NCI-H510A (cell line): Measurements from ENCODE around the gene RASSF8.
"Not testable (repeated sequence)": the region's sequence is repeated elsewhere in the genome, so short reads cannot be mapped to it uniquely, and the experiment has no call there.

Experiments
- DNase-seq: peaks from one replicate; lab custom pipeline; 2025; lab: John Stamatoyannopoulos, UW

RASSF8 gene

DNA sequence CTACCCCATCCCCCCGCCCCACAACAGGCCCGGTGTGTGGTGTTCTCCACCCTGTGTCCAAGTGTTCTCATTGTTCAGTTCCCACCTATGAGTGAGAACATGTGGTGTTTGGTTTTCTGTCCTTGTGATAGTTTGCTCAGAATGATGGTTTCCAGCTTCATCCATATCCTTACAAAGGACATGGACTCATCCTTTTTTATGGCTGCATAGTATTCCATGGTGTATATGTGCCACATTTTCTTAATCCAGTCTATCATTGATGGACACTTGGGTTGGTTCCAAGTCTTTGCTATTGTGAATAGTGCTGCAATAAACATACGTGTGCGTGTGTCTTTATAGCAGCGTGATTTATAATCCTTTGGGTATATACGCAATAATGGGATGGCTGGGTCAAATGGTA, 98.8 kb downstream of the RASSF8 start:
- not testable (repeated sequence) for DNase-seq

DNA sequence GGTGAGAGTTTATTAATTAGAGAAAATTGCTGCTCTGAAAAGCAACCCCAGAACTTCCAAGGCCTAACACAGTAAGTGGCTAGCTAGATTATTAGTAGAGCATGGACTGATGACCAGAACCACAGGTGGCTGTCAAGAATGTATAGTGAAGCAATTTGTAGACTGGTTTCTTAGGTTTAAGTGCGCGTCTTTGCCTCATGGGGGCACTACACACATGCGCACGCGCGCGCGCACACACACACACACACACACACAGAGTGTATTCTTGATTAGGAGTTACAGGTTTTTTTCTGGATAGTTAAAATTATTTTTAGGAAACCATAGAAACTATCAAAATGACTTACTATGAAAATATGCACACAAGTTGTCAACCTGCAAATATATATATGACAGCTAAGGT, 99.8 kb downstream of the RASSF8 start:
- no peak for DNase-seq

DNA sequence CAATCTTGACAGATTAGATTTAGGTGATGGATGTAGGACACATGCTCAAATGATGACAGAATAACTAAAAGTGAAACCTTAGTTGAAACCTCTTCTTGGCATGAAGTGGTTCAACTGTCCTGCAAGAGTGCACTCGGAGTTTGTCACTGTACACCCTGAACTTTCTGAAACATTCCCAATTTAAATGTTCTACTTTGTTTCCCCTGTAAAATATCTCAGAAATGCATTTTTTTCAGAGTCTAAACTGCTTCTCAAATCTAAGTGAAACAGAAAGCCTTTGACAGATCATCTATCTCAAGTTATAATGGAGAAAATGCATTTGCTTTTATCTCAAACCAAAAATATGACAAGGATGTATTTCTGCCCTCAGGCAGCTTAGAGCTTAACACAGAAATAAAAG, 100.3 kb downstream of the RASSF8 start:
- no peak for DNase-seq

DNA sequence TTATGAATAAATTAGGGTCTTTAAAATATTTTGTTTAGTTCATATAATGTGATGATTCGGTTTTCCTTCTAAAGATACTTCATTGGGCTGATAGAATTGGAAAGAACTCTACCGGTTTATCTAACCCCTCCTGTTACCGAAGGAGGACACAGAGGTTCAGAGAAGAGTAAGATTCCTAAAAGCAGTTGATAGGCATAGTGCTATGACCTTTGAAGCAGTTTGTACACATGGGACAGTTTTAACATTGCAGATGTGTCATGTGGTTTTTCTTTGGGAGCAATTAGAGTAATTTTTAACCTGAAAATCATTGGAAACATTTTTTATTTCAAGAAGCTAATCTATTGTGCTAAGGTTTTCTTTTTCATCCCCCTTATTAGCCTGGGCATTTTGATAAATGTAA, 103.5 kb downstream of the RASSF8 start:
- DNase-seq = no peak

DNA sequence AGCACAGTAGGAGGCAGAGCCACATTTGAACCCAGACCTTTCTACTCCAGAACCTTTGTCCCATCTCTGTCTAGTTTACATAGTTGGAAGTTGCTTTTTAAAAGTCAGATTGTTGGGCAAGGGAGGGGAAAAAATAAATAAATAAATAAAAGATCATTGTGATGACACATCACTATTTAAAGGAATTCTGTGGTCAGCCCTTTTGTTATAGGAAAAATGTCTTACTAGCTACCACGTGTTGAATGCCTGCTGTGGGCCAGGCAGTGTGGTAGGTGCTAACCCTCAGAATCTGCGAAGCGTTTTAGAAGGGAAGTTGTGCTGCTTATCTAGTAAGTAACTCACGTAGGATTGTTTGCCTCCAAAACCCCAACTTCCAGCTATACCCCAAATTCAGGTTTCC, 104.1 kb downstream of the RASSF8 start:
- DNase-seq = no peak

DNA sequence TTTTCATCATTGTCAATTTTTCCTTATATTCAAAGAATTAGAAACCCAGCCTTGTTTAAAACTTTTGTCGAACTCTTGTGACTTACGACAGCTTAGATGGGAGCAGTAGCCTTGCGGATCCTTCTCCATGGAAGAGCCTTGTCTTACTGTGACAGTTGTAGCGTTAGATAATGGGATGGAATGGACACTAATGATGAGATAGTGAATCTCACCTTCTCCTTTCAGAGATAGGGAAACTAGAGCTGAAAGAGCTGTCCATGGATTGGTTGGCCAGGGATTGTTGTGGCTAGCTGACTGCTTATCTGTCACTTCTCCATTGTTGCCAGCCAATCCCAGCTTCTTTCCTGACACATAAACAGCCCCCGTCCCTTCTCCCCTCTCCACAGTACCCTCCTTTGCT, 107.0 kb downstream of the RASSF8 start:
- DNase-seq = no peak

DNA sequence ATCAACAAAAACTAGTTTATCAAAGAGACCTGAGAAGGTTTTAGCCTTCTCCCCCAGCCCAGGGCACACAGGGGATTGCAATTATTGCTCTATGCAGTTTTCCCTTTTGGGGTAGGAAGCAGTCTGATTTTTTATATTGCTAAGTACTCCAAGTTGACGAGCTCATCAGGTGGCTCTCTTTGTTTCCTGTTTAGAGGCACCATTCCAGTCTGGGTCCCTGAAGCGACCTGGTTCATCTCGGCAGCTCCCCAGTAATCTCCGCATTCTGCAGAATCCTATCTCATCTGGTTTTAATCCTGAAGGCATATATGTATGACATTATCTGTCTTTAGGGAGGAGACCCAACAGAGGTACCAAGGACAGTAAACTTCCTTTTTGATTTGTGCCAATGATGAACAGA, 110.0 kb downstream of the RASSF8 start:
- DNase-seq = no peak

DNA sequence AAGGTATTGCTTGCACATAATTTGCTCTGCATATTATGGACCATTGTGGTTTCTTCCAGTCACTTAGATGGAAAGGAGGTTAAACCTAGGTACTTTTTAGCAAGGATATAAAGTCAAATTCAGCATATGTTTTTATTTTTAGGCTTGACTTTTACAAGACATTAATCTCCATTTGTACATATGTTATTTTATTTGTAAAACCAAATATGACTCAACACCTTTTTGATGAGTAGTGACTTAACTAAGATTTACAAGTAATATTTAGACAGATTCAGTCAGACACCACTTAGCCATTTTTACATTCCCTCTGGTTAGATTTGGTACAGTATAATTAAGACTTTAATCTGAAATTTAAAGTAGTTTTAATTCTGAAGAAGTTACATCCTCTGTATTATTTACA, 111.3 kb downstream of the RASSF8 start:
- DNase-seq = no peak

DNA sequence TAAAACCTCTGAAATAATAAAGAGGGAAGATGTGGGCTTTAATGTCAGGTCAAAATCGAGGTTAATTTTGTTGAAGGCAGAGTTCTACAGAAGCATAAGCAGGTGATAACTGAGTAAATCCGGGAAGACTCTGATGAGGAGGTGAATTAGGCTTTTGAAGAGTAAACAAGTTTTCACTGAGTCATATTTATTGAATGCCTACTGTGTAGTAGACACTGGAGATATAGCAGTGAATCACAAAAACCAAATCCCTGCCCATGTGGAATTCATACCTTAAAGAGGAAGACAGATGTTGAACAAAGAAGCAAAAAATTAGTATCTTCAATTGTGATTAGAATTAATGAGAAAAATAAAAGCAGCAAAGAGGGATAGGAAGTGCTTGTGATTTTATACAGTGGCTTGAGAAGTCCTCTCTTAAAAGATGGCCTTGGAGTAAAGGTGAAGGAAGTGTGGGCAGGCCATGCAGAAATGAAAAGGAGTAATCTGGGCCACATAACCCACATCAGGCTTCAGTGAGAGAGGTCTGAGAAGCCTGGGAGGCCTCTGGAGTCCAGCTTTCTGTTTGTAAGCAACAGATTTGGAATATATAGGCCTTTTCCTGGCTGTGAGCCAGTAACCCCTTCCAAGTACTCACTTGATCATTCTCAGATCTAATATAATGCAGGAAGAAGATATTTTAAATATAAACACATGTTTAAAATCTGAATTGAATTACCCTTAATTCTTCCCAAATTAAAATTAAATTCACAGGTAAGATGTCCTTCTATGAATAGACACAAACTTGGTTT, 119.6 kb downstream of the RASSF8 start:
- DNase-seq = no peak

DNA sequence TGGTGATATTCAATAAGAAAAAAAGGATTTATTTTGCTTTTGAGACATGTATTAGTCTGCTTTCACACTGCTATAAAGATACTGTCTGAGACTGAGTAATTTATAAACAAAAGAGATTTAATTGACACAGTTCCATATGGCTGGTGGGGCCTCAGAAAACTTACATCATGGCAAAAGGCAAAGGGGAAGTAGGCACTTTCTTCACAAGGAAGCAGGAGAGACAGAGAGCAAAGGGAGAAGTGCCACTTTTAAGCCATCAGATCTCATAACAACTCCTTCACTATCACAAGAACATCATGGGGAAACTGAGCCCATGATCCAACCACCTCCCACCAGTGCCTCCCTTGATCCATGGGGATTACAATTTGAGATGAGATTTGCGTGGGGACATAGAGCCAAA, 122.4 kb downstream of the RASSF8 start:
- DNase-seq = no peak

DNA sequence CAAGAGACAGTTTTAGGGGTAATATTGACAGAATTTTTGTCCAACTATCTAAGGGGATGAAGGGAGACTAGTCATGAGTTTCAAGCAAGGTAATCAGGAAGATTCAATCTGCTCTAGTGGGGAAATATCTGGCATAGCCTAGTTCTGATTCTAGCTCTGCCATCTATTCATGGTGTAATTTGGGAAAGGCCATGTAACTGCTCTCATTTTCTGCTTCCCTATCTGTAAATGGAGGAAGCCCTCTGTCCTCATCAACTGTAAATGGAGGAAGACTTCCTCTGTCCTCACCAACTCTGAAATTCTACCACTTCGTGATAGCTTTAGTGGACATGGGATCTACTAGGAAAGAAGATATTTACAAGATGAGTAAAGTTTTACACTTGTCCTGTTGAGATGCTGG, 128.5 kb downstream of the RASSF8 start:
- DNase-seq = no peak

DNA sequence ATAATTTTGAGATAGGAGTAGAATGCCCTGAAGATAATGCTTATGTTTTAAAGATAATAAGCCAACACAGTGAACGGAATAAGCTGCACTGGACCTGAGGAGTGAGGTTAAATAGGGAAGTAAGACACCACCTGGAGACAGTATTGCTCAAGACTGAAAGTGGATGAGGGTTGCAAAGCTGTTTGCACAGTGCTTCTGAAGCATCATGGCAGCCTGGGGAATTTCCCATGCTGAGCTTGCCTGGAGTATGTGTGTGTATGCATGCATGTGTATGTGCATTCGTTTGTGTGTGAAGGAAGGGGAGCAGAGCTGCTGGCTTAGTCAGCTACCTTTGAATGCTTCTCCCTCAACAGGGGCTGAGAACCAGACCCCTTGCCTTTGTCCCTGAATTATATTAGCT, 130.5 kb downstream of the RASSF8 start:
- DNase-seq = peak; percentile 41

DNA sequence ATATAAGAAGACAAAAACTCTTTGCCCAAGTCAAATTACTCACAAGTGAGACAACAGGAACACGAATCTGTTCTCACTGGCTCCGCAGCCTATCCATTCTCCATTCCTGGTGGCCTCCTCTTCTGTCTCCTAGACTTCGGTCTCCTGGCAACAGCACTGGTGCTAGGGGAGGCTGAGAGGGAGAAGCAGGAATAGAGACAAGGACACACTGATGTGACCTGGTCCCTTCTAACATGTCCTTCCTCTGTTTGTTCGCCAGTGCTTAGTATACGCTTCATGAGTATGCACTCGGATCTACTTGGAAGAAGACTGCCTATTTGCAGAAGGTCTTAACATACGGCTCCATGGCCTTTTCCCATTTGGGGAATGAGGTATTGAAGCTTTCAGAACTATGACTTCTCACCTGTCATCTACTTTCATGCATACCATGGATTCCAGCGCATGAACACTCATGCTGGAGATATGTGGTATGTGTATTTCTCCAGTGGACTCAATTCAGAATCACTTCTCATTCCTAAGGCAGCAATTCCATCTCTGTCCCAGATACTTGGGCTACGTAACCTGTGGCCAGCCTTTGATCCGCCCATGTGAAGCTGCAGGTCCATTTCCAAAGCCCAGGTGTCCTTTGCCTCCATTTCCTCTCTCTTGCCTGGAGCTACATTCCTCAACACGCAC, 132.5 kb downstream of the RASSF8 start:
- no peak for DNase-seq

DNA sequence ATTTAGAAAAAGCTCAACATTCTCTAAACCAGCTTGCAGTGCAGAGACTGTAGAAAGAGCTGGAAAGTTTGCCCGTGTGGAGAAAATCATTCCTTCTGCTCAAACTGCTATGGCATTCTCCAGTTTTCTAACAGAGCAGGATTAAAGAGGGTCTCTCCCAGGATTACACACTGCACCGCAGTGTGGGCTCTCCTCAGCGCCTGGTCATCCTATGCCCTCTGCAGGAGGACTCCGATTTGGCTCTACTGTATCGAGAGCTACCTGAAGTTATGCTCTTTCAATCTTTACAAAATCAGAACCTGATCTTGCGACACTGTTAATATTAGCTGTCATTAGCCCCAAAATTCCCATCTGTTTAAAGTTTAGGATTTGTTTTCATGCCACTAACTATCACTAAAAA, 133.3 kb downstream of the RASSF8 start:
- no peak for DNase-seq

DNA sequence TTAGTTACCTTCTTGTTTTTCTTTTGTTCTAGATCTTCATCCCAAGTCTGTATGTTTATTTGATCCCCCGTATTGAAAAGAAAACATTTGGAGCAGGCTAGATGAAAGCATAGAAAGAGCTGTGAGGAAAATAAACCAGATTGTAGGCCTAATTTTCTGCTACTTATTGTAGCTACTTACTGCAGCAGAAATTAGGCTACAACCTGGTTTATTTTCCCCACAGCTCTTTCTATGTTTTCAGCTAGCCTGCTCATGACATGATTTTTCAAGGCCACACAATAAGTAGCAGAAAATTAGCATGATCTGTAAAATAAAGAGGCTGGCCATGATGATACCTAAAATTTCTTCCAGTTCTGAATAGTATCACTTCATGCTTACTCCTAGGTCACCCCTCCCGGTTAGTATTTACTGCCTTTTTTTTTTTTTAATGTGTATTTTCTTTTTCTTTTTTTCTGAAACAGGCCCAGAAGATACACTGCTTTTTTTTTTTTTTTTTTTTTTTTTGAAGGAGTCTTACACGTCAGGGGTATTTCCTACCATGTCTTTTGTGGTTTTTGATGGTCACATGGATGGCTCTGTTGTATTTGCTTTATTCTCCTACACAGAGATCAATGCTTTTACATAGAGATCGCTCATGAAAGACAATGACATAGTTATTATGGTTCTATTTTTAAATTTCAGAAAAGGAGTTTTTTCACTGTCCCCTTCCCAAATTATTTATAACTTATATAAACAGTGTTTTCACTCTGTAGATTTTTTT, 134.0 kb downstream of the RASSF8 start:
- no peak for DNase-seq

DNA sequence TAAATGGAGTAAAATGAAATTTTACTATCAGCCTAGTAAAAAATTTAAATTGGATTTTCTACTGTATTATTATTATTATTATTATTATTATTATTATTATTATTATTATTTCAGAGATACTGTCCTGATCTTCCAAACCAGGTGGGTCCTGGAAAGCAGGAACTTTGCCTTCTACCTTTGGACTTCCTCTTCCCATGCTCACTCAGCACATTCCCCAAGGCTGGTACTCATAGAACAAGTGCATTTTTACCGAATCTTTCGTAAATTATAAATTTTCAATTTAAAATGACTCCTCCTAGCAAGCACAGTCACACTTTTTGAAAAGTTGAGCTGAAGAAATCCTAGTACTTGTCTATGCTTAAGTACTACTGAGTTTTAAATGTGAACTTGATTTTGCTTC, 136.7 kb downstream of the RASSF8 start:
- no peak for DNase-seq

DNA sequence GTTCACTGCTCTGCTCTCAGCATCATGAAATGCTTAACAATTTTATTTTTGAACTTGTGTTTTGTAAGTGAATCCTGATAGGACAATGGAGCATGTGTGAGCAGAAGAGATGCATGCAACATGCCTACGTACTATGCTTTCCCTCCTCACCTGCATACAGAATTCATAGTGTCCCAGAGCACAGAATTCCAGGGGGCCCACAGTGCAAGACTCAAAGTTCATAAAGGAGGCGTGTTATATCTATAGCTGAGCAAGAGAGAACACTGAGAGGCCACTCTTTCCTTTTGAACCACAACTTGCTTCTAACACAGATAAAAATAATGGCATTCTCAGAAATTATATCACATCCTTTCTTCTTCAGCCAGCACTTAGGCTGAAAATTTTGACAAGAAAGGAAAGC, 137.6 kb downstream of the RASSF8 start:
- DNase-seq = no peak

DNA sequence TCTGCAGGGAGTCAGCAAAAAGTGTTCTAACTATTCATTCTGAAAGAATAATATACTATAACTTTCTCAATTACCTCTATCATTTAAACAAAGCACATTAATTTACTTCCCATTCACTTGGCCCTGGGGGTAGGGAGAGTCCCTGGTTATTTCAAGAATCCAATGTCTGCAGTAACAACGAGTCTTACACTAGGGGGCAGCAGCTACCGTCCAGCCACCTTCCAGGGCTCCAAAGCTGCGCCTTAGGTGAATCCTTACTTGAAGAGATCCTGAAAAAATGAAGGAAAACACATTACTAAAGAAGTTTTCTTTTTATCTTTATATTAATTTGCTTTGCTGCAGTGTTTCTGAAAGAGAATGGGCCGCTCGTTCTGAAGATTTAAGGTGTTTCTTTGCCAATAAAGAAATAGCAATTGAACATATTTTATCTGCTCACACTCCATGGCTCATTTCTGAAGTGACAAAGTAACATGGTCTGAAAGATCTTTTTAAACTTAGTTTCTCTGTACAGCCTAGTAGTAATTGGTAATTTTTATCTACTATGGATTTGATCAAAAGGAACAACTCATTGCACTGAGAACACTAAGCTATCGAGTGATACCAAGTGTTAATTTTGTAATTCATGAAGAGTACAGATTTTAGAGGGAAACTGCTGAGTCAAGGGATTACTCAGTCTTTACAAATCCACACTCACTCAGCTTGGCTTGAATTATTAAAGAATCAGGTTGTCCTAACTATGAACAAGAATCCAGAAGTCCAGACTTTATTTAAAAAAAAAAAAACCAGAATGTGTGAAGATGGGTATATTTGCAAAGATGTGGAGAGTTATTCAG, 138.8 kb downstream of the RASSF8 start:
- DNase-seq = peak; percentile 5

DNA sequence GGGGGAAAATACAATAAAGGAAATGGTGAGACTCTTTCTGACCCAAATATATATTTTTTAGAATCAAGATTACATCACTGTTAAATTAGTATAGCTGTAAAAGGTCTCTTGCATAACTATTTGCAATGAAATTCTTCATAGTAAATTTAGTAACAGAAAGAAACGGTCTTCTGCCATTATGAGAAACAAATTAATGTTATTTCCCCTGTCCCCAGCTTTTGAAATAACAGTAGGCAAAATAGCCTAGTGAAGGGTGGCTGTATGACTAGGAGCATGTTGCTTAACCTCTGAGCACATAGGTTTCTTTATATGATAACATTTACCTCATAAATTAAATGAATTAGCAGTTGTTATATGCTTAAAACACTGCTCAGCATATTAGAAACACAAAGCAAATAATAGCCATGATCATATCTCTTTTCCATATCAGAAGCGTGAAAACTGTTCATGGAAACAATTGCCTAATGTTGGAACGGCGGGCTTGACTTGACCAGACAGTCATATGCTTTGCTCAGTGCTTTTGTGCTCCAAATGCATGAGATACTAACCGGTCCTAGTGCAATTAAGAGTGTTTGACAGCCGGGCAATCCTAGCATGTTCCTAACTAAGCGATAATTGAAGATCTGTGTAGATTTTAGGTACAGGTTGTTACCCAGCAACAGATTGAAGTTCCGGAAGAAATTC, 142.3 kb downstream of the RASSF8 start:
- DNase-seq = peak; percentile 46

DNA sequence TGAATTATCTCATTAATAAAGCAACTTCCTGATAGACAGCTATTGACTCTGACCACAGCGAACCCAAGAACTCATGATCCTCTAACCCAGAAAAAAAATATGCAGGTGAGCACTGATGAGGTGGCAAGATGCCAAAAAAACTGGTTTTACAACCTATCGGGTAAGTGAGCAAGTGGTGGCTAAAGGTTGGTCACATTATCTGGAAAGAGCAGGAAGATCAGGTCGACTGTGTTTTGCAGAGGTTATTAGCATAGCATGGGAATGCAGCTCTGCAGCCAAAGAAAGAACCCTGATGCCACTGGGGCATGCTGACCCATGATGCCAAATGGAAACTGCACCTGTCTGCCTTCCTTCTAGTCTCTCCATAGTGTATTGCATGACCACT, 142.9 kb downstream of the RASSF8 start:
- DNase-seq = peak; percentile 80

DNA sequence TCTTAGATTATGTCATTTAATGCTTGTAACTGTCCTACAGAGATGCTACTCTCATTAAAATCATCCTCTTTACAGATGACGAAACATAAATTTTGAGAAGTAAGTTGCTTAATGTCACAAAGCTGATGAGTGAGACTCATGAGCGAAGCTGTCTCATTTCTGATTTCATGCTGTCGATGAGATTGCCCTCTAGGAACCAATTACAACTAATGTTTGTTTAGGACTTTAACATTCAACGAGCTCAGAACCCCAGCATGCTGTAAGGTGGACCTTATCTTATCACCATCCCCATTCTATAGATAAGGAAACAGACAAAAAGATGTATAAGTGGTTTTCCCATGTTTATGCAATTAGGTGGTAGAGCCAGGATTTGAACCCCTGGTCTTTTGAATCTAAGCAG, 143.3 kb downstream of the RASSF8 start:
- DNase-seq = no peak

DNA sequence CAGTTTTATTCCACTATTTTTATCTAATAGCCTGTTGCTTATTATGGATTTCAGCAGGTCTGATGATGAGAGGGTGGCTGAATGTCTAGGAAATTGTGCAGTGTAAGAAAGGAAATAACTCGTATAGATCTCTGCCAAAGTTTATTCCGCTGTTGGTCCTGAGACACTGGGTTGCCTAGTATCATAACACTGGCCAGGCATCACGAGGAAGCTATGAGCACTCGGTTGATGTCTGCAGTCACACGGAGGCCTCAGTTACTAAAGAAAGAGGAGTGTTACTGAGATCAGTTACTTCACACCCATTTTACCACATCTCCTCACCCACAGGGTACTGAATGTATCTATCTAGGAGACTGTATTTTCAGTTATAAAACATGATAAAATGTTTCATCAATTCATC, 144.5 kb downstream of the RASSF8 start:
- no peak for DNase-seq
